H1 (cell line): Measurements from ENCODE around the gene P3H2. TPM values are rescaled to one million over a fixed set of nuclear protein-coding genes. Genes with fewer than 3 reads are reported as not detected.

Experiments
- CTCF ChIA-PET: fragments of 300-600 bp; sonication (Branson Sonifier 250); formaldehyde crosslinking; loops from one replicate; lab custom pipeline; 2021; ENCODE audit not compliant: partially characterized antibody; lab: Charles Lee
- POLR2A ChIA-PET: fragments of 300-600 bp; sonication (Branson Sonifier 250); formaldehyde crosslinking; loops from one replicate; lab custom pipeline; 2021; ENCODE audit warnings: inconsistent platforms; ENCODE audit not compliant: partially characterized antibody; lab: Charles Lee
- DNase-seq, 2 experiments: peaks; one replicate each; pipeline versions ENCODE4 v3.0.0 to v3.0.0-alpha.2; 2010 to 2022; ENCODE audit warnings: low spot score in 2 of 2, low read depth in 1 of 2, mixed read lengths in 1 of 2
- FAIRE-seq: peaks from 2 replicates; lab custom pipeline; 2011; peaks lifted over from hg19 to GRCh38; lab: Jason Lieb, UNC
- H2AFZ ChIP-seq: 2 replicates; pipeline ENCODE4 v1.8.1; 2012; ENCODE audit warnings: low read length, inconsistent platforms
- H2AK5ac ChIP-seq: 2 replicates; pipeline ENCODE4 v1.6.1; 2013; ENCODE audit warnings: low read depth, low read length
- H2BK120ac ChIP-seq: replicated peaks from 2 replicates; pipeline ENCODE3; 2013; ENCODE audit warnings: low read depth, low read length, inconsistent platforms
- H2BK12ac ChIP-seq: 2 replicates; pipeline ENCODE4 v1.6.1; 2013; ENCODE audit warnings: low read depth, low read length
- H2BK15ac ChIP-seq: 2 replicates; pipeline ENCODE4 v1.6.1; 2013; ENCODE audit warnings: low read length
- H2BK20ac ChIP-seq: 2 replicates; pipeline ENCODE4 v1.6.1; 2013; ENCODE audit warnings: low read length
- H2BK5ac ChIP-seq: 2 replicates; pipeline ENCODE4 v1.6.1; 2013; ENCODE audit warnings: low read depth, low read length
- H3K14ac ChIP-seq: 2 replicates; pipeline ENCODE4 v1.6.1; 2013; ENCODE audit warnings: inconsistent platforms; ENCODE audit not compliant: insufficient read length
- H3K18ac ChIP-seq: 2 replicates; pipeline ENCODE4 v1.6.1; 2013; ENCODE audit warnings: low read length; ENCODE audit errors: extremely low read depth
- H3K23ac ChIP-seq: 2 replicates; pipeline ENCODE4 v1.6.1; 2013; ENCODE audit warnings: inconsistent platforms; ENCODE audit not compliant: insufficient read length
- H3K23me2 ChIP-seq: 2 replicates; pipeline ENCODE4 v1.6.1; 2013; ENCODE audit warnings: low read depth, low read length
- H3K27ac ChIP-seq: 2 replicates; pipeline ENCODE4 v1.6.1; 2011; ENCODE audit warnings: low read depth, low read length, inconsistent platforms
- H3K27me3 ChIP-seq, 4 experiments: replicated peaks in 1 of 4; 1 replicate in 1 of 4; 2 replicates in 3 of 4; pipeline versions ENCODE4 v1.6.1 to v1.8.1; 2011 to 2013; ENCODE audit warnings: low read length in 3 of 4, mild to moderate bottlenecking in 3 of 4, inconsistent platforms in 2 of 4, mixed read lengths in 2 of 4, moderate library complexity in 1 of 4; ENCODE audit not compliant: control insufficient read depth in 3 of 4, insufficient read depth in 3 of 4; ENCODE audit errors: extremely low read depth in 1 of 4
- H3K36me3 ChIP-seq, 4 experiments: 2 replicates each; pipeline versions ENCODE4 v1.6.1 to v1.8.1; 2011 to 2013; ENCODE audit warnings: mild to moderate bottlenecking in 4 of 4, low read length in 3 of 4, moderate library complexity in 2 of 4, control low read depth in 1 of 4, inconsistent platforms in 1 of 4; ENCODE audit not compliant: insufficient read depth in 4 of 4, control insufficient read depth in 2 of 4
- H3K4ac ChIP-seq: replicated peaks from 2 replicates; pipeline ENCODE3; 2013; ENCODE audit warnings: low read length, low read depth, mixed read lengths, inconsistent platforms; ENCODE audit not compliant: insufficient read length
- H3K4me1 ChIP-seq, 4 experiments: replicated peaks in 1 of 4; 1 replicate in 1 of 4; 2 replicates in 3 of 4; pipeline versions ENCODE4 v1.6.1 to v1.8.1; 2011 to 2013; ENCODE audit warnings: low read length in 3 of 4, inconsistent platforms in 2 of 4, mixed read lengths in 1 of 4; ENCODE audit not compliant: insufficient read depth in 4 of 4, control insufficient read depth in 3 of 4
- H3K4me2 ChIP-seq, 2 experiments: 2 replicates each; pipeline versions ENCODE4 v1.6.1 to v1.8.1; 2011 to 2013; ENCODE audit warnings: low read depth in 2 of 2, low read length in 2 of 2, control low read depth in 1 of 2, inconsistent platforms in 1 of 2, mild to moderate bottlenecking in 1 of 2; ENCODE audit not compliant: insufficient read depth in 1 of 2
- H3K4me3 ChIP-seq, 4 experiments: fragments of 200-600, 300-600 bp in 1 of 4; sonication (generic), shearing (Covaris generic), sonication (Bioruptor Twin) in 1 of 4; 2 replicates each; pipeline versions ENCODE4 v1.5.1 to v1.8.1; 2011 to 2016; ENCODE audit warnings: low read length in 4 of 4, low read depth in 3 of 4, control low read depth in 2 of 4, inconsistent platforms in 2 of 4, mild to moderate bottlenecking in 2 of 4, mixed read lengths in 1 of 4, moderate library complexity in 1 of 4; ENCODE audit not compliant: insufficient read depth in 2 of 4; ENCODE audit errors: extremely low read depth in 1 of 4
- H3K56ac ChIP-seq: replicated peaks from 2 replicates; pipeline ENCODE3; 2013; ENCODE audit warnings: low read depth, mild to moderate bottlenecking, mixed read lengths, low read length, inconsistent platforms; ENCODE audit not compliant: insufficient read length
- H3K79me1 ChIP-seq: 2 replicates; pipeline ENCODE4 v1.6.1; 2013; ENCODE audit warnings: low read depth, low read length, control low read depth
- H3K79me2 ChIP-seq, 2 experiments: 2 replicates each; pipeline versions ENCODE4 v1.6.1 to v1.8.1; 2012 to 2013; ENCODE audit warnings: low read length in 2 of 2, mild to moderate bottlenecking in 2 of 2, inconsistent platforms in 1 of 2; ENCODE audit not compliant: insufficient read depth in 2 of 2, control insufficient read depth in 1 of 2
- H3K9ac ChIP-seq, 4 experiments: replicated peaks in 1 of 4; 1 replicate in 1 of 4; 2 replicates in 3 of 4; pipeline versions ENCODE4 v1.6.1 to v1.8.1; 2011 to 2013; ENCODE audit warnings: low read depth in 3 of 4, low read length in 3 of 4, control low read depth in 2 of 4, mild to moderate bottlenecking in 2 of 4, moderate library complexity in 2 of 4, inconsistent platforms in 1 of 4; ENCODE audit errors: extremely low read depth in 1 of 4
- H3K9me3 ChIP-seq, 2 experiments: 2 replicates each; pipeline versions ENCODE4 v1.6.1 to v1.8.1; 2012 to 2013; ENCODE audit warnings: mild to moderate bottlenecking in 2 of 2, moderate library complexity in 2 of 2, control low read depth in 1 of 2, inconsistent platforms in 1 of 2, low read depth in 1 of 2, low read length in 1 of 2, mixed read lengths in 1 of 2; ENCODE audit not compliant: insufficient read depth in 2 of 2
- H4K20me1 ChIP-seq, 2 experiments: replicated peaks in 1 of 2; 2 replicates each; pipeline versions ENCODE3 to v1.8.1; 2011 to 2013; ENCODE audit warnings: inconsistent platforms in 2 of 2, low read length in 2 of 2, mild to moderate bottlenecking in 1 of 2; ENCODE audit not compliant: insufficient read depth in 2 of 2, control insufficient read depth in 1 of 2
- H4K5ac ChIP-seq: 2 replicates; pipeline ENCODE4 v1.6.1; 2013; ENCODE audit warnings: low read length, low read depth, mixed read lengths, inconsistent platforms; ENCODE audit not compliant: insufficient read length
- H4K8ac ChIP-seq: 2 replicates; pipeline ENCODE4 v1.8.0; 2013; ENCODE audit warnings: mild to moderate bottlenecking, moderate library complexity, low read length, inconsistent platforms; ENCODE audit not compliant: insufficient read depth; ENCODE audit errors: extremely low read depth
- H4K91ac ChIP-seq: replicated peaks from 2 replicates; pipeline ENCODE3; 2013; ENCODE audit warnings: low read length, mixed read lengths, inconsistent platforms; ENCODE audit not compliant: insufficient read length
- BRCA1 ChIP-seq: IDR thresholded peaks from 2 replicates; pipeline ENCODE4 v1.6.1; 2012; ENCODE audit warnings: low read depth, low read length, improper control_type of control experiment
- CBX5 ChIP-seq: fragments of 300-800, 300-1000 bp; sonication (generic); IDR thresholded peaks from 2 replicates; pipeline ENCODE4 v1.7.1; 2016; ENCODE audit warnings: antibody characterized with exemption, low read length, low read depth
- CHD1 ChIP-seq: IDR thresholded peaks from 2 replicates; pipeline ENCODE4 v1.6.1; 2012; ENCODE audit warnings: low read depth, low read length, improper control_type of control experiment
- HDAC6 ChIP-seq: IDR thresholded peaks from one replicate; pipeline ENCODE4 v1.7.1; 2012; ENCODE audit warnings: low read depth, mild to moderate bottlenecking, inconsistent platforms, low read length, moderate library complexity
- KDM1A ChIP-seq: fragments of 200-600, 300-600 bp; sonication (generic); IDR thresholded peaks from 2 replicates; pipeline ENCODE4 v1.7.1; 2016; ENCODE audit warnings: mild to moderate bottlenecking, low read length, borderline replicate concordance
- KDM5A ChIP-seq: fragments of 200-600 bp; IDR thresholded peaks from 2 replicates; pipeline ENCODE4 v1.7.1; 2012; ENCODE audit warnings: mild to moderate bottlenecking, low read length, inconsistent platforms, mixed read lengths
- POLR2AphosphoS5 ChIP-seq: IDR thresholded peaks from 2 replicates; pipeline ENCODE4 v1.6.1; 2011; ENCODE audit warnings: low read depth, low read length
- RAD21 ChIP-seq, 2 experiments: IDR thresholded peaks in 1 of 2; conservative IDR thresholded peaks in 1 of 2; 2 replicates each; pipeline ENCODE4 v1.6.1; 2011; ENCODE audit warnings: low read depth in 2 of 2, low read length in 2 of 2, improper control_type of control experiment in 1 of 2, inconsistent platforms in 1 of 2, mild to moderate bottlenecking in 1 of 2, moderate library complexity in 1 of 2
- WGBS, 2 experiments: shearing (Covaris generic) in 1 of 2; methylation state at CpG; one replicate each; pipeline versions ENCODE4 v1.1.6 to v1.1.7; 2013 to 2015; ENCODE audit warnings: low lambda C conversion rate in 2 of 2, mixed read lengths in 2 of 2, inconsistent platforms in 1 of 2, low coverage in 1 of 2, missing lambda C conversion rate in 1 of 2; ENCODE audit not compliant: insufficient replicate concordance in 2 of 2, insufficient coverage in 1 of 2, insufficient read length in 1 of 2; ENCODE audit errors: extremely low coverage in 1 of 2, missing lambda C conversion rate in 1 of 2; 5-methylcytosine and 5-hydroxymethylcytosine counted together
- polyA plus RNA-seq, 7 experiments: library from polyadenylated mRNA; depleted of rRNA in 3 of 7; stranded (reverse) in 5 of 7; unstranded in 2 of 7; fragments of >200 nt in 5 of 7; fragments of 200-250 nt in 2 of 7; gene quantifications; 1 replicate in 5 of 7; 2 replicates in 1 of 7; 4 replicates in 1 of 7; pipeline versions ENCODE4 v1.2.1 to v1.2.3, GENCODE V29; 2011 to 2013; ENCODE audit warnings: missing spikeins in 2 of 7, mixed read lengths in 2 of 7
- total RNA-seq: library from RNA; stranded (reverse); fragmentation: NEBNext Ultra II Directional; extraction: Animal tissue kit (Norgen Biotek cat#: 25700); gene quantifications from 2 replicates; pipeline ENCODE4 v1.2.1, GENCODE V29; 2021

Gene P3H2
- total and polyA plus RNA-seq, 2 of the 8 experiments (the other 6 are each of a cell fraction or from before 2014, with no cell fraction given): 40.5 to 60.4 TPM

DNA sequence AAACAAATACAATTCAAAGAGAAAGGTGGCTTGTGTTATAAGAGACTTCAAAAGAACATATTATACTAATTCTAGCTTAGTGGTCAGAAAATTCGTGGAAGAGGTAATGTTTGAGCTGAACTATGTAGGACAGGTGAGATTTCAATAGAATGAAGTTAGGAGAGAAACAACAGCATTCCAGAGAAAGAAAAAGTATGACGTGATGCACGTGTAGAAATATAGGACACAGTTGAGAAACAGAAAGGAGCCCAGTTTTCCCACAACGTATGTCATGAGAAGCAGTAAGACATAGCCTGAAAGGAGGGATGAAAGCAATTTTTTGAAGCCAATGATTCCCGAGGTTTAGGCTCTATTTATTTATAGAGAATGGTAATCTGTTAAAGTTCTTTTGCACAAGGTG lies 18.7 kb upstream of the P3H2 start:
- 61% methylated on average over 5 of the region's 5 CpGs; no CpG with 5 or more reads in 1 of the 2 experiments for WGBS, 2 experiments

More for the DNA sequence above, 18.7 kb upstream of the P3H2 start:
- DNase-seq (no peak), FAIRE-seq (no peak)
- Histone ChIP-seq H3K23me2 (no peaks in the 10 kb centered on the region), H3K4ac (no peak overlapping the region), H3K27me3 (no peaks in the 10 kb centered on the region), H3K23ac (no peak overlapping the region), H3K36me3 (no peaks in the 10 kb centered on the region; a peak in 1 of 8 replicates), H3K4me3 (no peak overlapping the region), H3K79me2 (no peaks in the 10 kb centered on the region), H2BK120ac (no peak overlapping the region), H3K4me1 (no peaks in the 10 kb centered on the region), H4K91ac (no peak overlapping the region), H3K27ac (no peak overlapping the region), H3K14ac (no peak overlapping the region), H2BK20ac (no peak overlapping the region), H3K9ac (no peak overlapping the region), H4K8ac (no peak overlapping the region), H2BK12ac (no peak overlapping the region), H4K5ac (no peak overlapping the region), H3K4me2 (no peak overlapping the region), H2AK5ac (no peak overlapping the region), H3K9me3 (no peaks in the 10 kb centered on the region), H4K20me1 (no peaks in the 10 kb centered on the region), H2BK15ac (no peak overlapping the region), H2BK5ac (no peak overlapping the region), H2AFZ (no peak overlapping the region), H3K56ac (no peak overlapping the region), H3K18ac (no peak overlapping the region), H3K79me1 (no peaks in the 10 kb centered on the region)
- ChIA-PET POLR2A (no interaction called here), CTCF (no interaction called here)
- TF ChIP-seq KDM5A (no peak), CBX5 (no peak), RAD21 (IDR thresholded peaks at IDR 0.05 in 1 of 2, conservative IDR thresholded peaks at IDR 0.05 in 1 of 2; ENCODE audit: low read depth in 2 of 2, low read length in 2 of 2) (no peak), POLR2AphosphoS5 (no peak), CHD1 (no peak), KDM1A (no peak), BRCA1 (no peak), HDAC6 (no peak)
